KOPT-K1 (cell line): ENCODE measurements around the gene RNMT.
"Not testable (repeated sequence)": the region's sequence is repeated elsewhere in the genome, so short reads cannot be mapped to it uniquely, and the experiment has no call there.

Experiments used
- H3K27ac ChIP-seq: fragments of 200-600 bp; sonication (generic); 2 replicates; pipeline ENCODE4 v1.5.1; 2016; ENCODE audit warnings: antibody characterized with exemption, mild to moderate bottlenecking, low read depth, low read length; ENCODE audit not compliant: poor library complexity, severe bottlenecking
- H3K36me3 ChIP-seq: fragments of 200-600 bp; sonication (generic); 2 replicates; pipeline ENCODE4 v1.5.1; 2017; ENCODE audit warnings: antibody characterized with exemption, mild to moderate bottlenecking, low read length, moderate library complexity; ENCODE audit not compliant: insufficient read depth
- H3K9me3 ChIP-seq: fragments of 200-600 bp; sonication (generic); 2 replicates; pipeline ENCODE4 v1.5.1; 2017; ENCODE audit warnings: antibody characterized with exemption, low read length, mild to moderate bottlenecking; ENCODE audit not compliant: insufficient read depth, poor library complexity, severe bottlenecking

The RNMT gene

GRCh38 chr18:13726232-13726971, at the start of gene RNMT, which contains the start of gene FAM210A:
TSS of gene RNMT (plus strand) at chr18:13726673. CDS start at chr18:13731518, 4,845 bp downstream.
TSS of gene FAM210A (minus strand) at chr18:13726558. CDS start at chr18:13682077, 44,481 bp downstream.
- Histone ChIP-seq H3K9me3 (peaks cover 7% of the 10 kb centered on the region), H3K27ac (peak within 1 kb of the TSS; percentile 78), H3K36me3 (peaks cover 14% of the 10 kb centered on the region)

- H3K27ac ChIP-seq, H3K9me3 ChIP-seq: not testable (repeated sequence)
- H3K36me3 ChIP-seq: peaks cover 15% of the 10 kb centered on the region
Measured at GRCh38 chr18:13677350-13677749, 49.1 kb upstream of the RNMT start.

- no peaks in the 10 kb centered on the region for H3K9me3 ChIP-seq
- H3K36me3 ChIP-seq: peaks cover 15% of the 10 kb centered on the region
- no peak overlapping the region for H3K27ac ChIP-seq
Measured at GRCh38 chr18:13680612-13681011, 45.9 kb upstream of the RNMT start.

GRCh38 chr18:13681701-13682100, 44.8 kb upstream of the RNMT start:
- Histone ChIP-seq H3K27ac (no peak overlapping the region), H3K9me3 (no peaks in the 10 kb centered on the region), H3K36me3 (peaks cover 15% of the 10 kb centered on the region)

- no peak overlapping the region for H3K27ac ChIP-seq
- H3K36me3 ChIP-seq: peaks cover 15% of the 10 kb centered on the region
- H3K9me3 ChIP-seq: peaks cover 12% of the 10 kb centered on the region
Measured at GRCh38 chr18:13684546-13684945, 41.9 kb upstream of the RNMT start.

GRCh38 chr18:13688191-13689136, 38.0 kb upstream of the RNMT start:
- Histone ChIP-seq H3K36me3 (no peaks in the 10 kb centered on the region), H3K9me3 (peaks cover 28% of the 10 kb centered on the region), H3K27ac (no peak overlapping the region)

GRCh38 chr18:13690060-13690459, 36.4 kb upstream of the RNMT start:
- not testable (repeated sequence) for H3K36me3 ChIP-seq, H3K27ac ChIP-seq
- H3K9me3 ChIP-seq: peaks cover 28% of the 10 kb centered on the region

GRCh38 chr18:13695337-13695736, 31.1 kb upstream of the RNMT start:
- not testable (repeated sequence) for H3K27ac ChIP-seq, H3K36me3 ChIP-seq
- H3K9me3 ChIP-seq: peaks cover 39% of the 10 kb centered on the region

GRCh38 chr18:13696961-13697360, 29.5 kb upstream of the RNMT start:
- no peak overlapping the region for H3K27ac ChIP-seq
- peaks cover 47% of the 10 kb centered on the region for H3K9me3 ChIP-seq
- H3K36me3 ChIP-seq: peaks cover 4% of the 10 kb centered on the region; the same call in 1 of the 2 replicates

GRCh38 chr18:13700153-13700552, 26.3 kb upstream of the RNMT start:
- no peak overlapping the region for H3K27ac ChIP-seq
- peaks cover 79% of the 10 kb centered on the region for H3K9me3 ChIP-seq
- H3K36me3 ChIP-seq: peaks cover 18% of the 10 kb centered on the region; the same call in 1 of the 2 replicates

- H3K36me3 ChIP-seq: peaks cover 28% of the 10 kb centered on the region; the same call in 1 of the 2 replicates
- H3K27ac ChIP-seq: no peak overlapping the region
- peaks cover 99% of the 10 kb centered on the region for H3K9me3 ChIP-seq
Measured at GRCh38 chr18:13703899-13704298, 22.6 kb upstream of the RNMT start.

GRCh38 chr18:13710414-13710831, 16.1 kb upstream of the RNMT start:
- Histone ChIP-seq H3K36me3 (peaks cover 13% of the 10 kb centered on the region; the same call in 1 of the 2 replicates), H3K27ac (no peak overlapping the region), H3K9me3 (peaks cover 56% of the 10 kb centered on the region)

- peaks cover 36% of the 10 kb centered on the region for H3K9me3 ChIP-seq
- H3K27ac ChIP-seq: no peak overlapping the region
- peaks cover 13% of the 10 kb centered on the region; the same call in 1 of the 2 replicates for H3K36me3 ChIP-seq
Measured at GRCh38 chr18:13712400-13713131, 13.9 kb upstream of the RNMT start.

GRCh38 chr18:13713455-13714055, 12.9 kb upstream of the RNMT start:
- H3K9me3 ChIP-seq: peaks cover 36% of the 10 kb centered on the region
- H3K36me3 ChIP-seq: peaks cover 22% of the 10 kb centered on the region
- H3K27ac ChIP-seq: no peak overlapping the region
